H9 (cell line): ENCODE data around the gene RNF130. TPM values are rescaled to one million over a fixed set of nuclear protein-coding genes. Genes with fewer than 3 reads are reported as not detected.

ENCODE experiments used
- DNase-seq: peaks from one replicate; pipeline ENCODE4 v3.0.0-alpha.2; 2017
- H2AFZ ChIP-seq: one replicate; pipeline ENCODE4 v1.6.1; 2013; ENCODE audit warnings: mild to moderate bottlenecking, low read length, control low read depth, moderate library complexity
- H2AK5ac ChIP-seq: 2 replicates; pipeline ENCODE4 v1.6.1; 2013; ENCODE audit warnings: low read length, control low read depth, mixed read lengths; ENCODE audit not compliant: insufficient read length
- H2BK120ac ChIP-seq: one replicate; pipeline ENCODE4 v1.6.1; 2013; ENCODE audit warnings: low read depth, mild to moderate bottlenecking, low read length, control low read depth, inconsistent platforms; ENCODE audit not compliant: poor library complexity, severe bottlenecking
- H2BK12ac ChIP-seq: 2 replicates; pipeline ENCODE4 v1.6.1; 2013; ENCODE audit warnings: low read length, control low read depth, mixed read lengths, low read depth; ENCODE audit not compliant: insufficient read length
- H2BK15ac ChIP-seq: 2 replicates; pipeline ENCODE4 v1.6.1; 2013; ENCODE audit warnings: low read depth, low read length, control low read depth
- H2BK20ac ChIP-seq: one replicate; pipeline ENCODE4 v1.6.1; 2013; ENCODE audit warnings: low read depth, mild to moderate bottlenecking, low read length, control low read depth, inconsistent platforms; ENCODE audit not compliant: poor library complexity, severe bottlenecking
- H2BK5ac ChIP-seq: 2 replicates; pipeline ENCODE4 v1.6.1; 2013; ENCODE audit warnings: low read length, control low read depth, mixed read lengths; ENCODE audit not compliant: insufficient read length
- H3K14ac ChIP-seq: 2 replicates; pipeline ENCODE4 v1.6.1; 2013; ENCODE audit warnings: low read length, control low read depth; ENCODE audit not compliant: insufficient read depth
- H3K18ac ChIP-seq: 2 replicates; pipeline ENCODE4 v1.6.1; 2013; ENCODE audit warnings: low read depth, mild to moderate bottlenecking, mixed read lengths, low read length, control low read depth; ENCODE audit not compliant: insufficient read length
- H3K23ac ChIP-seq: 2 replicates; pipeline ENCODE4 v1.6.1; 2013; ENCODE audit warnings: low read length, control low read depth, mixed read lengths, low read depth; ENCODE audit not compliant: insufficient read length
- H3K23me2 ChIP-seq: 2 replicates; pipeline ENCODE4 v1.6.1; 2013; ENCODE audit warnings: low read depth, mild to moderate bottlenecking, mixed read lengths, low read length, control low read depth; ENCODE audit not compliant: insufficient read length, poor library complexity, severe bottlenecking
- H3K27ac ChIP-seq: 2 replicates; pipeline ENCODE4 v1.5.1; 2013; ENCODE audit warnings: low read length, control low read depth, mixed read lengths, low read depth; ENCODE audit not compliant: insufficient read length
- H3K27me3 ChIP-seq: 2 replicates; pipeline ENCODE4 v1.6.1; 2013; ENCODE audit warnings: low read length, control low read depth, inconsistent platforms; ENCODE audit not compliant: insufficient read depth
- H3K4ac ChIP-seq: 2 replicates; pipeline ENCODE4 v1.6.1; 2013; ENCODE audit warnings: low read depth, mild to moderate bottlenecking, control low read depth, inconsistent platforms, low read length, moderate library complexity
- H3K4me1 ChIP-seq: 2 replicates; pipeline ENCODE4 v1.6.1; 2013; ENCODE audit warnings: low read length, control low read depth, inconsistent platforms; ENCODE audit not compliant: insufficient read depth
- H3K4me2 ChIP-seq: 2 replicates; pipeline ENCODE4 v1.6.1; 2013; ENCODE audit warnings: low read length, control low read depth, mixed read lengths; ENCODE audit not compliant: insufficient read length, insufficient read depth
- H3K56ac ChIP-seq: 2 replicates; pipeline ENCODE4 v1.6.1; 2013; ENCODE audit warnings: low read depth, mild to moderate bottlenecking, mixed read lengths, low read length, control low read depth; ENCODE audit not compliant: insufficient read length
- H3K79me1 ChIP-seq: 2 replicates; pipeline ENCODE4 v1.6.1; 2013; ENCODE audit warnings: low read depth, mild to moderate bottlenecking, moderate library complexity, low read length, control low read depth, inconsistent platforms; ENCODE audit not compliant: insufficient read depth, poor library complexity, severe bottlenecking
- H3K79me2 ChIP-seq: 2 replicates; pipeline ENCODE4 v1.6.1; 2013; ENCODE audit warnings: low read length, control low read depth, inconsistent platforms; ENCODE audit not compliant: insufficient read depth
- H3K9ac ChIP-seq: 2 replicates; pipeline ENCODE4 v1.6.1; 2013; ENCODE audit warnings: low read length, control low read depth, mixed read lengths; ENCODE audit not compliant: insufficient read length; ENCODE audit errors: extremely low read depth
- H3K9me3 ChIP-seq: one replicate; pipeline ENCODE4 v1.6.1; 2013; ENCODE audit warnings: low read depth, low read length, inconsistent platforms; ENCODE audit not compliant: control insufficient read depth
- H3T11ph ChIP-seq: one replicate; pipeline ENCODE4 v1.6.1; 2013; ENCODE audit warnings: mild to moderate bottlenecking, low read length, control low read depth, inconsistent platforms
- H4K20me1 ChIP-seq: one replicate; pipeline ENCODE4 v1.6.1; 2013; ENCODE audit not compliant: control insufficient read depth, insufficient read length, insufficient read depth
- H4K5ac ChIP-seq: 2 replicates; pipeline ENCODE4 v1.6.1; 2013; ENCODE audit warnings: low read depth, mild to moderate bottlenecking, mixed read lengths, low read length, control low read depth; ENCODE audit not compliant: insufficient read length
- H4K8ac ChIP-seq: replicated peaks from 2 replicates; pipeline ENCODE4 v1.6.1; 2013; ENCODE audit warnings: low read length, control low read depth, mixed read lengths, low read depth; ENCODE audit not compliant: insufficient read length
- H4K91ac ChIP-seq: 2 replicates; pipeline ENCODE4 v1.6.1; 2013; ENCODE audit warnings: low read depth, mild to moderate bottlenecking, moderate library complexity, mixed read lengths, low read length, control low read depth; ENCODE audit not compliant: insufficient read length
- H3K27ac Mint-ChIP-seq, 3 experiments: 2 replicates in 2 of 3; 3 replicates in 1 of 3; pipeline ENCODE4 v1.8.0; 2020 to 2021; ENCODE audit warnings: mixed read lengths in 3 of 3, mild to moderate bottlenecking in 1 of 3, moderate library complexity in 1 of 3
- H3K27me3 Mint-ChIP-seq: 2 replicates; pipeline ENCODE4 v1.8.0; 2021; ENCODE audit warnings: low read depth, mild to moderate bottlenecking, moderate library complexity, mixed read lengths
- H3K36me3 Mint-ChIP-seq, 3 experiments: 2 replicates in 2 of 3; 3 replicates in 1 of 3; pipeline ENCODE4 v1.8.0; 2020 to 2021; ENCODE audit warnings: low read depth in 3 of 3, mixed read lengths in 3 of 3; ENCODE audit not compliant: insufficient read depth in 1 of 3
- H3K4me1 Mint-ChIP-seq, 2 experiments: 2 replicates each; pipeline ENCODE4 v1.8.0; 2020; ENCODE audit warnings: mixed read lengths in 2 of 2
- H3K4me3 Mint-ChIP-seq, 2 experiments: 2 replicates in 1 of 2; 3 replicates in 1 of 2; pipeline ENCODE4 v1.8.0; 2020 to 2021; ENCODE audit warnings: mild to moderate bottlenecking in 2 of 2, mixed read lengths in 2 of 2, moderate library complexity in 1 of 2
- H3K9me3 Mint-ChIP-seq, 2 experiments: 2 replicates in 1 of 2; 3 replicates in 1 of 2; pipeline ENCODE4 v1.8.0; 2020; ENCODE audit warnings: mild to moderate bottlenecking in 2 of 2, mixed read lengths in 2 of 2, moderate library complexity in 1 of 2
- CTCF ChIP-seq: fragments of 200-600 bp; sonication (generic); conservative IDR thresholded peaks from 3 replicates; pipeline ENCODE4 v1.8.0; 2021; ENCODE audit warnings: antibody characterized with exemption, mild to moderate bottlenecking
- WGBS: extraction: QIAGEN DNeasy Blood & Tissue Kit; methylation state at CpG from one replicate; pipeline ENCODE4 v1.1.7; 2013; ENCODE audit warnings: missing lambda C conversion rate, low lambda C conversion rate, mixed read lengths; ENCODE audit not compliant: insufficient read length; ENCODE audit errors: extremely low coverage; 5-methylcytosine and 5-hydroxymethylcytosine counted together
- total RNA-seq: library from RNA; stranded (reverse); gene quantifications from 2 replicates; pipeline ENCODE4 v1.2.1, GENCODE V29; 2021

RNF130 gene
- total RNA-seq, 1 experiment from 2014 or later = 80.0 TPM

GRCh38 chr5:180059326-180059725, 12.2 kb downstream of the RNF130 start:
- no peak overlapping the region for H3K4me3 Mint-ChIP-seq
- Histone ChIP-seq H3K9ac (no peak overlapping the region), H2BK12ac (no peak overlapping the region), H2BK20ac (no peak overlapping the region), H3K4me2 (no peak overlapping the region), H3K4ac (no peak overlapping the region), H3K79me2 (peaks cover 23% of the 10 kb centered on the region; the same call in 1 of the 2 replicates), H3K27ac (no peak overlapping the region), H2BK15ac (no peak overlapping the region), H2AFZ (no peak overlapping the region), H3K79me1 (no peaks in the 10 kb centered on the region), H4K91ac (no peak overlapping the region), H4K5ac (no peak overlapping the region), H2BK5ac (no peak overlapping the region), H3K4me1 (peaks cover 20% of the 10 kb centered on the region; the same call in 1 of the 2 replicates), H3T11ph (no peak overlapping the region), H2BK120ac (no peak overlapping the region), H2AK5ac (no peak overlapping the region), H3K27me3 (no peaks in the 10 kb centered on the region), H4K8ac (no peak overlapping the region), H3K9me3 (no peaks in the 10 kb centered on the region), H3K56ac (no peak overlapping the region), H3K23me2 (no peaks in the 10 kb centered on the region), H3K14ac (no peak overlapping the region), H3K23ac (no peak overlapping the region), H4K20me1 (no peaks in the 10 kb centered on the region), H3K18ac (no peak overlapping the region)
- peaks cover 72 to 79% of the 10 kb centered on the region in 2 experiments for H3K4me1 Mint-ChIP-seq
- H3K9me3 Mint-ChIP-seq = no peaks in the 10 kb centered on the region
- no peak for TF ChIP-seq CTCF
- no peak for DNase-seq
- no peaks in the 10 kb centered on the region for H3K27me3 Mint-ChIP-seq
- peaks cover 0 to 4% (median 0%) of the 10 kb centered on the region in 3 experiments; a peak in 3 of 7 replicates for H3K36me3 Mint-ChIP-seq
- no CpG with 5 or more reads among the region's 6 CpGs for WGBS
- H3K27ac Mint-ChIP-seq = peak overlapping the region; percentile 5 to 74 (median 41); a peak in 4 of 7 replicates
